HepG2 (cell line): ENCODE data around the gene MYPN. TPM values are rescaled to one million over a fixed set of nuclear protein-coding genes. Genes with fewer than 3 reads are reported as not detected.

Experiments used
- ATAC-seq: fragments of 200-7000 bp; cut with Tn5 transposase; 3 replicates; pipeline ENCODE4 v1.9.1; 2020; ENCODE audit warnings: mild to moderate bottlenecking, moderate library complexity
- BruUV-seq: library from RNA; stranded (reverse); fragments of 400-500 nt; replicated peaks from 2 replicates; lab custom pipeline; 2021; lab: Mats Ljungman, UMichigan
- CTCF ChIA-PET: fragments of 300-600 bp; formaldehyde crosslinking; extraction: SDS; loops from one replicate; lab custom pipeline; 2021; ENCODE audit warnings: low total read pairs, inconsistent platforms, low intra/inter-chr PET ratio; lab: Yijun Ruan, JAX
- POLR2A ChIA-PET: fragments of 350-600 bp; sonication (Branson Sonifier 250); formaldehyde crosslinking; loops from one replicate; lab custom pipeline; 2020; ENCODE audit warnings: antibody characterized with exemption, inconsistent platforms; lab: Yijun Ruan, JAX
- DNase-seq: peaks from one replicate; pipeline ENCODE4 v3.0.0-alpha.2; 2015; ENCODE audit warnings: low spot score
- FAIRE-seq: peaks from 3 replicates; lab custom pipeline; 2011; peaks lifted over from hg19 to GRCh38; lab: Jason Lieb, UNC
- H2AFZ ChIP-seq: one replicate; pipeline ENCODE4 v1.6.1; 2011; ENCODE audit warnings: low read length, inconsistent platforms
- H3K27ac ChIP-seq: fragments of 300-600 bp; 3 replicates; pipeline ENCODE4 v1.8.0; 2011; ENCODE audit warnings: mixed run types, mild to moderate bottlenecking, mixed read lengths, low read length, inconsistent platforms; ENCODE audit not compliant: insufficient read depth; ENCODE audit errors: extremely low read length
- H3K27me3 ChIP-seq, 2 experiments: fragments of 200-600 bp in 1 of 2; 2 replicates in 1 of 2; 3 replicates in 1 of 2; pipeline versions ENCODE4 v1.6.0 to v1.8.0; 2011; ENCODE audit warnings: low read length in 2 of 2, mild to moderate bottlenecking in 2 of 2, moderate library complexity in 2 of 2, inconsistent platforms in 1 of 2; ENCODE audit not compliant: insufficient read depth in 2 of 2, control insufficient read depth in 1 of 2
- H3K36me3 ChIP-seq, 2 experiments: fragments of 200-600 bp in 1 of 2; replicated peaks in 1 of 2; 2 replicates in 1 of 2; 3 replicates in 1 of 2; pipeline versions ENCODE4 v1.5.1 to v1.8.0; 2011; ENCODE audit warnings: low read length in 2 of 2, inconsistent platforms in 1 of 2; ENCODE audit not compliant: insufficient read depth in 2 of 2, control insufficient read depth in 1 of 2
- H3K4me1 ChIP-seq: 2 replicates; pipeline ENCODE4 v1.5.1; 2012; ENCODE audit warnings: low read length, inconsistent platforms; ENCODE audit not compliant: insufficient read depth
- H3K4me2 ChIP-seq: 2 replicates; pipeline ENCODE4 v1.6.0; 2011; ENCODE audit warnings: low read depth, low read length, inconsistent platforms
- H3K4me3 ChIP-seq, 3 experiments: fragments of 200-600 bp in 1 of 3; sonication (generic), shearing (Covaris generic) in 1 of 3; replicated peaks in 1 of 3; 2 replicates each; pipeline ENCODE4 v1.5.1; 2011 to 2016; ENCODE audit warnings: low read length in 3 of 3, inconsistent platforms in 2 of 3, low read depth in 2 of 3, mild to moderate bottlenecking in 2 of 3, control low read depth in 1 of 3, mixed read lengths in 1 of 3; ENCODE audit not compliant: insufficient read depth in 1 of 3
- H3K79me2 ChIP-seq: one replicate; pipeline ENCODE4 v1.6.1; 2011; ENCODE audit warnings: low read length, inconsistent platforms; ENCODE audit not compliant: insufficient read depth
- H3K9ac ChIP-seq: 2 replicates; pipeline ENCODE4 v1.6.0; 2011; ENCODE audit warnings: mild to moderate bottlenecking, low read depth, low read length, inconsistent platforms; ENCODE audit not compliant: insufficient read depth
- H3K9me3 ChIP-seq: 2 replicates; pipeline ENCODE4 v1.5.1; 2012; ENCODE audit warnings: mild to moderate bottlenecking, low read length
- H4K20me1 ChIP-seq: 2 replicates; pipeline ENCODE4 v1.6.0; 2011; ENCODE audit warnings: inconsistent platforms, mild to moderate bottlenecking, low read length, moderate library complexity; ENCODE audit not compliant: insufficient read depth
- ARID4A ChIP-seq: sonication (generic); formaldehyde crosslinking; IDR thresholded peaks from 2 replicates; pipeline ENCODE4 v1.5.0; 2020; ENCODE audit warnings: mild to moderate bottlenecking, missing genetic modification reagents, borderline replicate concordance
- CCAR2 ChIP-seq: fragments of 200-400 bp; formaldehyde crosslinking; optimal IDR thresholded peaks from 2 replicates; pipeline ENCODE3; 2018; ENCODE audit warnings: low read depth, mild to moderate bottlenecking, low read length, moderate library complexity
- HBP1 ChIP-seq: IDR thresholded peaks from 2 replicates; pipeline ENCODE4 v1.6.1; 2016; ENCODE audit warnings: low read depth, control low read depth
- MAFG ChIP-seq: sonication (generic); formaldehyde crosslinking; IDR thresholded peaks from 2 replicates; pipeline ENCODE4 v1.5.1; 2020; ENCODE audit warnings: mild to moderate bottlenecking, missing genetic modification reagents
- MTF2 ChIP-seq: sonication (generic); formaldehyde crosslinking; IDR thresholded peaks from 2 replicates; pipeline ENCODE4 v1.5.0; 2020; ENCODE audit warnings: missing genetic modification reagents, borderline replicate concordance
- SALL1 ChIP-seq: sonication (generic); formaldehyde crosslinking; IDR thresholded peaks from 2 replicates; pipeline ENCODE4 v1.8.0; 2022; ENCODE audit warnings: mild to moderate bottlenecking, missing genetic modification reagents
- TP53 ChIP-seq: sonication (generic); formaldehyde crosslinking; conservative IDR thresholded peaks from 2 replicates; pipeline ENCODE4 v1.4.0; 2020; ENCODE audit warnings: missing genetic modification reagents
- ZFP62 ChIP-seq: sonication (generic); formaldehyde crosslinking; IDR thresholded peaks from 2 replicates; pipeline ENCODE4 v1.4.0; 2020; ENCODE audit warnings: missing genetic modification reagents
- ZFY ChIP-seq: sonication (generic); formaldehyde crosslinking; IDR thresholded peaks from 2 replicates; pipeline ENCODE4 v1.4.0; 2020; ENCODE audit warnings: missing genetic modification reagents
- ZNF780A ChIP-seq: sonication (generic); formaldehyde crosslinking; IDR thresholded peaks from 2 replicates; pipeline ENCODE4 v1.8.0; 2022; ENCODE audit warnings: mild to moderate bottlenecking, missing genetic modification reagents, moderate library complexity
- ZNF788 ChIP-seq: sonication (generic); formaldehyde crosslinking; IDR thresholded peaks from 2 replicates; pipeline ENCODE4 v1.5.0; 2020; ENCODE audit warnings: mild to moderate bottlenecking, missing genetic modification reagents, borderline replicate concordance
- WGBS: methylation state at CpG from one replicate; pipeline ENCODE4 v1.1.6; 2017; ENCODE audit warnings: low lambda C conversion rate; 5-methylcytosine and 5-hydroxymethylcytosine counted together
- in situ Hi-C: cut with HindIII; loops from 2 replicates; pipeline ENCODE4 v1.10.0; 2017; ENCODE audit warnings: low pct_unique_long_range_greater_than_20kb; ENCODE audit not compliant: extremely low pct_ligation_motif_present
- intact Hi-C: fragments of 100-400 bp; cut with micrococcal nuclease; formaldehyde crosslinking; loops from one replicate; pipeline ENCODE4 v1.10.0; 2022; ENCODE audit not compliant: unreplicated experiment
- polyA plus RNA-seq, 8 experiments: library from polyadenylated mRNA; depleted of rRNA in 3 of 8; stranded (reverse) in 7 of 8; unstranded in 1 of 8; fragments of >200 nt; fragmentation: Illumina TruSeq in 4 of 8; extraction: Trizol in 4 of 8; gene quantifications; 2 replicates each; pipeline versions ENCODE4 v1.2.1 to v1.2.3, GENCODE V29; 2011 to 2016; ENCODE audit warnings: low read depth in 4 of 8, missing spikeins in 1 of 8, mixed read lengths in 1 of 8; ENCODE audit not compliant: insufficient read depth in 1 of 8
- total RNA-seq, 5 experiments: library from RNA; depleted of rRNA; stranded (reverse); fragments of >200 nt; fragmentation: Illumina TruSeq; extraction: Trizol; gene quantifications; 2 replicates each; pipeline ENCODE4 v1.2.3, GENCODE V29; 2016; ENCODE audit warnings: low read depth in 1 of 5
- TF ChIP-seq, protein P1 (sequence below): sonication (generic); formaldehyde crosslinking; IDR thresholded peaks from 2 replicates; pipeline ENCODE4 v1.8.1; 2022; ENCODE audit warnings: mild to moderate bottlenecking, missing genetic modification reagents
- TF ChIP-seq, protein P2 (sequence below): sonication (generic); formaldehyde crosslinking; IDR thresholded peaks from 2 replicates; pipeline ENCODE4 v1.4.0; 2020; ENCODE audit warnings: missing genetic modification reagents
- TF ChIP-seq, protein P3 (sequence below): fragments of 450-650 bp; IDR thresholded peaks from 2 replicates; pipeline ENCODE4 v1.6.1; 2016

The MYPN gene
- total and polyA plus RNA-seq, 2 of the 13 experiments (the other 11 are each of a cell fraction or from before 2014, with no cell fraction given): not detected

DNA sequence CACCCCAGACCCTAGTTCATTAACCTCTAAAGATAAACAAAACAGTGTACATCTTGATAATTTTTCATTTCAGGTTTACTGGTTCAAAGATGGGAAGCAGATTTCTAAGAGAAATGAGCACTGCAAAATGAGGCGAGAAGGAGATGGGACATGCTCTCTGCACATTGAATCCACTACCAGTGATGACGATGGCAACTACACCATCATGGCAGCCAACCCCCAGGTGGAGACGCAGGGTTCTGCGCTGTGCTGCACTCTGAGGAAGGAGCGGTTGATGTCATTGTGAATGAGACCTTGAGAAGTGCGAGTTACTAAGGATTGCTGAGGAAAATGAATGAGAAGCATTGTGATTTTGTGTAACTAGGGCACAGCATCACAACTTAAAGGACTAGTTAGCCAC lies 85.0 kb downstream of the MYPN start:
- Histone ChIP-seq H3K4me3 (no peak overlapping the region), H4K20me1 (no peaks in the 10 kb centered on the region), H3K36me3 (no peaks in the 10 kb centered on the region), H3K9me3 (no peaks in the 10 kb centered on the region), H3K27me3 (no peaks in the 10 kb centered on the region), H2AFZ (no peak overlapping the region), H3K27ac (no peak overlapping the region), H3K4me2 (no peak overlapping the region), H3K79me2 (no peaks in the 10 kb centered on the region), H3K9ac (no peak overlapping the region), H3K4me1 (0 out of 2 replicates have a peak, but pooled peaks cover 3% of the 10 kb centered on the region)
- ChIA-PET CTCF (no interaction called here), POLR2A (no interaction called here)
- intact Hi-C loops: no loop called here
- WGBS: 77% methylated on average over 6 of the region's 6 CpGs
- TF ChIP-seq, protein P1, sequence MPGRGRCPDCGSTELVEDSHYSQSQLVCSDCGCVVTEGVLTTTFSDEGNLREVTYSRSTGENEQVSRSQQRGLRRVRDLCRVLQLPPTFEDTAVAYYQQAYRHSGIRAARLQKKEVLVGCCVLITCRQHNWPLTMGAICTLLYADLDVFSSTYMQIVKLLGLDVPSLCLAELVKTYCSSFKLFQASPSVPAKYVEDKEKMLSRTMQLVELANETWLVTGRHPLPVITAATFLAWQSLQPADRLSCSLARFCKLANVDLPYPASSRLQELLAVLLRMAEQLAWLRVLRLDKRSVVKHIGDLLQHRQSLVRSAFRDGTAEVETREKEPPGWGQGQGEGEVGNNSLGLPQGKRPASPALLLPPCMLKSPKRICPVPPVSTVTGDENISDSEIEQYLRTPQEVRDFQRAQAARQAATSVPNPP (CRISPR knock-in tag): no peak
- no peak for TF ChIP-seq MTF2 (CRISPR knock-in tag)
- no peak for TF ChIP-seq ZFY (CRISPR knock-in tag)
- no peak for TF ChIP-seq ZNF780A (CRISPR knock-in tag)
- TF ChIP-seq ZFP62: no peak
- TF ChIP-seq, protein P2, sequence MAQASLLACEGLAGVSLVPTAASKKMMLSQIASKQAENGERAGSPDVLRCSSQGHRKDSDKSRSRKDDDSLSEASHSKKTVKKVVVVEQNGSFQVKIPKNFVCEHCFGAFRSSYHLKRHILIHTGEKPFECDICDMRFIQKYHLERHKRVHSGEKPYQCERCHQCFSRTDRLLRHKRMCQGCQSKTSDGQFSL (CRISPR knock-in tag): no peak
- TF ChIP-seq, protein P3, sequence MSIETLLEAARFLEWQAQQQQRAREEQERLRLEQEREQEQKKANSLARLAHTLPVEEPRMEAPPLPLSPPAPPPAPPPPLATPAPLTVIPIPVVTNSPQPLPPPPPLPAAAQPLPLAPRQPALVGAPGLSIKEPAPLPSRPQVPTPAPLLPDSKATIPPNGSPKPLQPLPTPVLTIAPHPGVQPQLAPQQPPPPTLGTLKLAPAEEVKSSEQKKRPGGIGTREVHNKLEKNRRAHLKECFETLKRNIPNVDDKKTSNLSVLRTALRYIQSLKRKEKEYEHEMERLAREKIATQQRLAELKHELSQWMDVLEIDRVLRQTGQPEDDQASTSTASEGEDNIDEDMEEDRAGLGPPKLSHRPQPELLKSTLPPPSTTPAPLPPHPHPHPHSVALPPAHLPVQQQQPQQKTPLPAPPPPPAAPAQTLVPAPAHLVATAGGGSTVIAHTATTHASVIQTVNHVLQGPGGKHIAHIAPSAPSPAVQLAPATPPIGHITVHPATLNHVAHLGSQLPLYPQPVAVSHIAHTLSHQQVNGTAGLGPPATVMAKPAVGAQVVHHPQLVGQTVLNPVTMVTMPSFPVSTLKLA: no peak
- TF ChIP-seq HBP1 (CRISPR knock-in tag): no peak
- TF ChIP-seq ARID4A: no peak
- TF ChIP-seq TP53 (CRISPR knock-in tag): no peak
- no peak for TF ChIP-seq CCAR2
- no peak for TF ChIP-seq ZNF788 (CRISPR knock-in tag)
- TF ChIP-seq MAFG (CRISPR knock-in tag): no peak
- TF ChIP-seq SALL1 (CRISPR knock-in tag): no peak
- in situ Hi-C loops: no loop called here
- FAIRE-seq (no peak), ATAC-seq (no peak), DNase-seq (no peak)
- BruUV-seq: no TSS peak
